HEK293 (cell line): ENCODE measurements around the gene RNF43.

ENCODE experiments used
- CTCF ChIA-PET: fragments of 350-600 bp; formaldehyde crosslinking; extraction: SDS; loops from one replicate; lab custom pipeline; 2021; ENCODE audit warnings: antibody characterized with exemption; lab: Yijun Ruan, JAX
- POLR2A ChIA-PET: fragments of 300-600 bp; formaldehyde crosslinking; extraction: SDS; loops from one replicate; lab custom pipeline; 2020; ENCODE audit warnings: antibody characterized with exemption, inconsistent platforms; lab: Yijun Ruan, JAX
- H3K27ac ChIP-seq: fragments of 200-500 bp; sonication (Bioruptor generic); 2 replicates; pipeline ENCODE4 v1.5.1; 2014; ENCODE audit warnings: low read depth, low read length, control low read depth, inconsistent platforms; ENCODE audit errors: extremely low read depth
- H3K36me3 ChIP-seq, 2 experiments: fragments of 200-500 bp in 1 of 2; sonication (Bioruptor generic) in 1 of 2; 1 replicate in 1 of 2; 2 replicates in 1 of 2; pipeline ENCODE4 v1.5.1; 2014 to 2017; ENCODE audit warnings: inconsistent platforms in 2 of 2, low read length in 2 of 2; ENCODE audit not compliant: control insufficient read depth in 2 of 2, insufficient read depth in 1 of 2
- H3K4me1 ChIP-seq: fragments of 200-500 bp; sonication (Bioruptor generic); 2 replicates; pipeline ENCODE4 v1.5.1; 2014; ENCODE audit warnings: mild to moderate bottlenecking, low read length, inconsistent platforms; ENCODE audit not compliant: control insufficient read depth, insufficient read depth
- H3K4me3 ChIP-seq: 2 replicates; pipeline ENCODE4 v1.5.1; 2011; ENCODE audit warnings: low read depth, mild to moderate bottlenecking, control low read depth, low read length, moderate library complexity
- H3K9me3 ChIP-seq: fragments of 200-500 bp; sonication (Bioruptor generic); 2 replicates; pipeline ENCODE4 v1.5.1; 2014; ENCODE audit warnings: low read depth, low read length, inconsistent platforms; ENCODE audit not compliant: control insufficient read depth, insufficient read depth
- FEZF1 ChIP-seq: fragments of 450-650 bp; formaldehyde crosslinking; IDR thresholded peaks from 2 replicates; pipeline ENCODE4 v1.5.1; 2016; ENCODE audit warnings: missing biosample characterization, missing genetic modification characterization
- ZFP37 ChIP-seq: fragments of 450-650 bp; formaldehyde crosslinking; IDR thresholded peaks from 2 replicates; pipeline ENCODE4 v1.5.1; 2016; ENCODE audit warnings: missing biosample characterization, missing genetic modification characterization
- ZNF146 ChIP-seq: fragments of 450-650 bp; formaldehyde crosslinking; IDR thresholded peaks from 2 replicates; pipeline ENCODE4 v1.5.1; 2016; ENCODE audit warnings: missing biosample characterization, missing genetic modification characterization
- ZNF19 ChIP-seq: fragments of 450-650 bp; formaldehyde crosslinking; IDR thresholded peaks from 2 replicates; pipeline ENCODE4; 2016; ENCODE audit warnings: missing biosample characterization, missing genetic modification characterization, low read depth
- ZNF23 ChIP-seq: fragments of 450-650 bp; formaldehyde crosslinking; IDR thresholded peaks from 2 replicates; pipeline ENCODE4 v1.5.1; 2016; ENCODE audit warnings: missing biosample characterization, missing genetic modification characterization, borderline replicate concordance
- ZNF24 ChIP-seq: fragments of 450-650 bp; formaldehyde crosslinking; IDR thresholded peaks from 2 replicates; pipeline ENCODE4 v1.5.1; 2016; ENCODE audit warnings: missing biosample characterization, missing genetic modification characterization
- ZNF248 ChIP-seq: fragments of 450-650 bp; formaldehyde crosslinking; IDR thresholded peaks from 2 replicates; pipeline ENCODE4 v1.5.1; 2017; ENCODE audit warnings: missing biosample characterization, missing genetic modification characterization
- ZNF529 ChIP-seq: fragments of 450-650 bp; formaldehyde crosslinking; IDR thresholded peaks from 2 replicates; pipeline ENCODE4 v1.5.1; 2017; ENCODE audit warnings: missing genetic modification characterization, missing biosample characterization; ENCODE audit not compliant: insufficient replicate concordance
- ZNF530 ChIP-seq: fragments of 450-650 bp; formaldehyde crosslinking; IDR thresholded peaks from 2 replicates; pipeline ENCODE4 v1.5.1; 2016; ENCODE audit warnings: low read depth, missing biosample characterization, missing genetic modification characterization
- ZNF555 ChIP-seq: fragments of 450-650 bp; formaldehyde crosslinking; conservative IDR thresholded peaks from 2 replicates; pipeline ENCODE4 v1.5.1; 2017; ENCODE audit warnings: missing biosample characterization, mild to moderate bottlenecking, missing genetic modification characterization, inconsistent platforms
- ZNF610 ChIP-seq: fragments of 450-650 bp; formaldehyde crosslinking; IDR thresholded peaks from 2 replicates; pipeline ENCODE4 v1.5.1; 2016; ENCODE audit warnings: missing biosample characterization, missing genetic modification characterization, borderline replicate concordance
- ZNF624 ChIP-seq: fragments of 450-650 bp; formaldehyde crosslinking; IDR thresholded peaks from 2 replicates; pipeline ENCODE4 v1.5.1; 2017; ENCODE audit warnings: missing biosample characterization, missing genetic modification characterization
- ZSCAN23 ChIP-seq: fragments of 450-650 bp; formaldehyde crosslinking; IDR thresholded peaks from 2 replicates; pipeline ENCODE4 v1.5.1; 2016; ENCODE audit warnings: missing biosample characterization, missing genetic modification characterization
- TF ChIP-seq, protein P1 (sequence below): fragments of 450-650 bp; IDR thresholded peaks from 2 replicates; pipeline ENCODE4 v1.5.1; 2018; ENCODE audit warnings: missing biosample characterization, missing genetic modification characterization
- TF ChIP-seq, protein P2 (sequence below): fragments of 450-650 bp; formaldehyde crosslinking; IDR thresholded peaks from 2 replicates; pipeline ENCODE4 v1.5.1; 2016; ENCODE audit warnings: missing biosample characterization, missing genetic modification characterization
- TF ChIP-seq, protein P3 (sequence below): fragments of 450-650 bp; formaldehyde crosslinking; IDR thresholded peaks from 2 replicates; pipeline ENCODE4 v1.5.1; 2016; ENCODE audit warnings: missing biosample characterization, missing genetic modification characterization
- TF ChIP-seq, protein P4 (sequence below): fragments of 450-650 bp; formaldehyde crosslinking; IDR thresholded peaks from 2 replicates; pipeline ENCODE4 v1.5.1; 2016; ENCODE audit warnings: missing biosample characterization, missing genetic modification characterization
- TF ChIP-seq, protein P5 (sequence below): fragments of 450-650 bp; formaldehyde crosslinking; IDR thresholded peaks from 2 replicates; pipeline ENCODE4 v1.5.1; 2017; ENCODE audit warnings: missing biosample characterization, missing genetic modification characterization

RNF43 gene

DNA sequence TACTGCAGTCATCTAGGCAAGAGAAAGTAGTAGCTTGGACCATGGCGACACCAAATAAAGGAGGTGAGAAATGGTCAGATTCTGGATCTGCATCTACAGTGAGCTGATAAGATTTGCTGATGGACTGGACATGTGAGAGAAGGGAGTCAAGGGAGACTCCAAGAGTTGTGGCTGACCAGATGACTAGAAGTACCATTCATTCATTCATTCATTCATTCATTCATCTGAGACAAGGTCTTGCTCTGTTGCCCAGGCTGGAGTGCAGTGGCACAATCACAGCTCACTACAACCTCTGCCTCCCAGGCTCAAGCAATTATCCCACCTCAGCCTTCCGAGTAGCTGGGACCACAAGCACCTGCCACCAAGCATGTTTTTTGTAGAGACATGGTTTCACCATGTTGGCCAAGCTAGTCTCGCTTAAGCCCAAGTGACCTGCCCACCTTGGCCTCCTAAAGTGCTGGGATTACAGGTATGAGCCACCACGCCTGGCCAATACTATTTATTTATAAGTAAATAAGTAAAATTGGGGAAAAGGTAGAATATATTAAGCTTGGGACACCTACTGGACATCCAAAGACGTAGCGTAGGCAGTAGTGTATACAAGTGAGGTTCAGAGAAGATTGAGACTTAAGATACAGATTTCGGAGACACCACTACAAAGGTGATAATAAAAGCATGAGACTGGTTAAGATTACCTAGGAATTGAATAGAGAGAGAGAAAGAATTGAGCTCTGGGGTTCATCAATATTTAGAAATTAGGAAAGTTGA is 15.7 kb upstream of the RNF43 start:
- Histone ChIP-seq H3K4me1 (no peaks in the 10 kb centered on the region), H3K27ac (no peak overlapping the region), H3K36me3 (no peaks in the 10 kb centered on the region), H3K4me3 (no peak overlapping the region), H3K9me3 (no peaks in the 10 kb centered on the region)
- POLR2A ChIA-PET = interaction anchor here (1.3 kb wide), 1 partner anchor 16 kb away, joined by 5 read pairs; the partner anchor contains the start of gene RNF43
- CTCF ChIA-PET = interaction anchor here (0.6 to 2.1 kb wide), 11 partner anchors 12 to 1126 kb away, joined by 3 to 13 read pairs (median 5); partner anchors contain the start of gene RNF43
- TF ChIP-seq, protein P1, sequence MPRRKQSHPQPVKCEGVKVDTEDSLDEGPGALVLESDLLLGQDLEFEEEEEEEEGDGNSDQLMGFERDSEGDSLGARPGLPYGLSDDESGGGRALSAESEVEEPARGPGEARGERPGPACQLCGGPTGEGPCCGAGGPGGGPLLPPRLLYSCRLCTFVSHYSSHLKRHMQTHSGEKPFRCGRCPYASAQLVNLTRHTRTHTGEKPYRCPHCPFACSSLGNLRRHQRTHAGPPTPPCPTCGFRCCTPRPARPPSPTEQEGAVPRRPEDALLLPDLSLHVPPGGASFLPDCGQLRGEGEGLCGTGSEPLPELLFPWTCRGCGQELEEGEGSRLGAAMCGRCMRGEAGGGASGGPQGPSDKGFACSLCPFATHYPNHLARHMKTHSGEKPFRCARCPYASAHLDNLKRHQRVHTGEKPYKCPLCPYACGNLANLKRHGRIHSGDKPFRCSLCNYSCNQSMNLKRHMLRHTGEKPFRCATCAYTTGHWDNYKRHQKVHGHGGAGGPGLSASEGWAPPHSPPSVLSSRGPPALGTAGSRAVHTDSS = no peak

DNA sequence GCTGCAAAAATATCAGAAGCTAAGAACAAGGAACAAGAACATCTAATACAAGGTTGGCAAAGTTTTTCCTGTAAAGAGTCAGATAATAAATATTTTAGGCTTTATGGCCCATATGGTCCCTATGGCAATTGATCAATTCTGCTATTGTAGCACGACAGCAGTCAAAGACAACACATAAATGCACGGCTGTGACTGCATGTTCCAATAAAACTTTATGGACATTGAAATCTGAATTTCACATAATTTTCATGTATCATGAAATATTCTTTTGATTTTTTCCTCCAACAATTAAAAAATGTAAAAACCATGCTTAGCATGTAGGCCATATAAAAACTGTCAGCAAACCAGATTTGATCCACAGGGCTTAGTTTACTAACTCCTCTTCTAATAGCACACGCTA is 10.5 kb upstream of the RNF43 start:
- Histone ChIP-seq H3K4me3 (no peak overlapping the region), H3K9me3 (no peaks in the 10 kb centered on the region), H3K36me3 (no peaks in the 10 kb centered on the region), H3K4me1 (no peaks in the 10 kb centered on the region), H3K27ac (no peak overlapping the region)
- ChIA-PET POLR2A (no interaction called here), CTCF (interaction anchor here (0.7 to 3.8 kb wide), 4 partner anchors 11 to 110 kb away, joined by 3 to 22 read pairs (median 11); partner anchors contain the start of gene RNF43)
- TF ChIP-seq ZNF530 (tag by site-specific recombination) (no peak), ZNF248 (tag by site-specific recombination) (no peak), ZNF555 (tag by site-specific recombination) (no peak), ZFP37 (tag by site-specific recombination) (no peak), ZNF610 (tag by site-specific recombination) (no peak), ZNF19 (no peak), ZNF529 (no peak), ZNF24 (no peak), ZNF23 (tag by site-specific recombination) (no peak), ZSCAN23 (tag by site-specific recombination) (no peak), ZNF624 (tag by site-specific recombination) (no peak), FEZF1 (no peak), ZNF146 (tag by site-specific recombination) (no peak)
- TF ChIP-seq, protein P2, sequence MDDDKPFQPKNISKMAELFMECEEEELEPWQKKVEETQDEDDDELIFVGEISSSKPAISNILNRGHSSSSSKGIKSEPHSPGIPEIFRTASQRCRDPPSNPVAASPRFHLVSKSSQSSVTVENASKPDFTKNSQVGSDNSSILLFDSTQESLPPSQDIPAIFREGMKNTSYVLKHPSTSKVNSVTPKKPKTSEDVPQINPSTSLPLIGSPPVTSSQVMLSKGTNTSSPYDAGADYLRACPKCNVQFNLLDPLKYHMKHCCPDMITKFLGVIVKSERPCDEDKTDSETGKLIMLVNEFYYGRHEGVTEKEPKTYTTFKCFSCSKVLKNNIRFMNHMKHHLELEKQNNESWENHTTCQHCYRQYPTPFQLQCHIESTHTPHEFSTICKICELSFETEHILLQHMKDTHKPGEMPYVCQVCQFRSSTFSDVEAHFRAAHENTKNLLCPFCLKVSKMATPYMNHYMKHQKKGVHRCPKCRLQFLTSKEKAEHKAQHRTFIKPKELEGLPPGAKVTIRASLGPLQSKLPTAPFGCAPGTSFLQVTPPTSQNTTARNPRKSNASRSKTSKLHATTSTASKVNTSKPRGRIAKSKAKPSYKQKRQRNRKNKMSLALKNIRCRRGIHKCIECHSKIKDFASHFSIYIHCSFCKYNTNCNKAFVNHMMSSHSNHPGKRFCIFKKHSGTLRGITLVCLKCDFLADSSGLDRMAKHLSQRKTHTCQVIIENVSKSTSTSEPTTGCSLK (tag by site-specific recombination) = no peak
- TF ChIP-seq, protein P3, sequence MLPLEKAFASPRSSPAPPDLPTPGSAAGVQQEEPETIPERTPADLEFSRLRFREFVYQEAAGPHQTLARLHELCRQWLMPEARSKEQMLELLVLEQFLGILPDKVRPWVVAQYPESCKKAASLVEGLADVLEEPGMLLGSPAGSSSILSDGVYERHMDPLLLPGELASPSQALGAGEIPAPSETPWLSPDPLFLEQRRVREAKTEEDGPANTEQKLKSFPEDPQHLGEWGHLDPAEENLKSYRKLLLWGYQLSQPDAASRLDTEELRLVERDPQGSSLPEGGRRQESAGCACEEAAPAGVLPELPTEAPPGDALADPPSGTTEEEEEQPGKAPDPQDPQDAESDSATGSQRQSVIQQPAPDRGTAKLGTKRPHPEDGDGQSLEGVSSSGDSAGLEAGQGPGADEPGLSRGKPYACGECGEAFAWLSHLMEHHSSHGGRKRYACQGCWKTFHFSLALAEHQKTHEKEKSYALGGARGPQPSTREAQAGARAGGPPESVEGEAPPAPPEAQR (tag by site-specific recombination) = no peak
- TF ChIP-seq, protein P4, sequence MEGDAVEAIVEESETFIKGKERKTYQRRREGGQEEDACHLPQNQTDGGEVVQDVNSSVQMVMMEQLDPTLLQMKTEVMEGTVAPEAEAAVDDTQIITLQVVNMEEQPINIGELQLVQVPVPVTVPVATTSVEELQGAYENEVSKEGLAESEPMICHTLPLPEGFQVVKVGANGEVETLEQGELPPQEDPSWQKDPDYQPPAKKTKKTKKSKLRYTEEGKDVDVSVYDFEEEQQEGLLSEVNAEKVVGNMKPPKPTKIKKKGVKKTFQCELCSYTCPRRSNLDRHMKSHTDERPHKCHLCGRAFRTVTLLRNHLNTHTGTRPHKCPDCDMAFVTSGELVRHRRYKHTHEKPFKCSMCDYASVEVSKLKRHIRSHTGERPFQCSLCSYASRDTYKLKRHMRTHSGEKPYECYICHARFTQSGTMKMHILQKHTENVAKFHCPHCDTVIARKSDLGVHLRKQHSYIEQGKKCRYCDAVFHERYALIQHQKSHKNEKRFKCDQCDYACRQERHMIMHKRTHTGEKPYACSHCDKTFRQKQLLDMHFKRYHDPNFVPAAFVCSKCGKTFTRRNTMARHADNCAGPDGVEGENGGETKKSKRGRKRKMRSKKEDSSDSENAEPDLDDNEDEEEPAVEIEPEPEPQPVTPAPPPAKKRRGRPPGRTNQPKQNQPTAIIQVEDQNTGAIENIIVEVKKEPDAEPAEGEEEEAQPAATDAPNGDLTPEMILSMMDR = no peak
- TF ChIP-seq, protein P5, sequence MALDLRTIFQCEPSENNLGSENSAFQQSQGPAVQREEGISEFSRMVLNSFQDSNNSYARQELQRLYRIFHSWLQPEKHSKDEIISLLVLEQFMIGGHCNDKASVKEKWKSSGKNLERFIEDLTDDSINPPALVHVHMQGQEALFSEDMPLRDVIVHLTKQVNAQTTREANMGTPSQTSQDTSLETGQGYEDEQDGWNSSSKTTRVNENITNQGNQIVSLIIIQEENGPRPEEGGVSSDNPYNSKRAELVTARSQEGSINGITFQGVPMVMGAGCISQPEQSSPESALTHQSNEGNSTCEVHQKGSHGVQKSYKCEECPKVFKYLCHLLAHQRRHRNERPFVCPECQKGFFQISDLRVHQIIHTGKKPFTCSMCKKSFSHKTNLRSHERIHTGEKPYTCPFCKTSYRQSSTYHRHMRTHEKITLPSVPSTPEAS = no peak
